CMK (cell line): ENCODE data around the gene HERC3.

Experiments
- DNase-seq: peaks from one replicate; pipeline ENCODE4 v3.0.0-alpha.2; 2010; ENCODE audit warnings: low read depth

HERC3 gene

GRCh38 chr4:88660446-88661294 lies 68.4 kb downstream of the HERC3 start:
- DNase-seq = no peak

- no peak for DNase-seq
Measured at GRCh38 chr4:88661739-88662138, 69.5 kb downstream of the HERC3 start.

GRCh38 chr4:88672987-88673386 lies 80.7 kb downstream of the HERC3 start:
- no peak for DNase-seq

- DNase-seq = no peak
Measured at GRCh38 chr4:88673886-88674285, 81.6 kb downstream of the HERC3 start.

GRCh38 chr4:88674565-88674964 lies 82.3 kb downstream of the HERC3 start:
- DNase-seq = no peak

GRCh38 chr4:88674979-88675378 lies 82.7 kb downstream of the HERC3 start:
- DNase-seq = no peak

GRCh38 chr4:88675543-88675942 lies 83.3 kb downstream of the HERC3 start:
- no peak for DNase-seq

GRCh38 chr4:88681209-88681608 lies 88.9 kb downstream of the HERC3 start:
- no peak for DNase-seq

GRCh38 chr4:88690355-88690754 lies 98.1 kb downstream of the HERC3 start:
- DNase-seq = no peak

GRCh38 chr4:88693792-88694191 lies 101.5 kb downstream of the HERC3 start:
- DNase-seq = no peak

- no peak for DNase-seq
Measured at GRCh38 chr4:88696630-88697029, 104.3 kb downstream of the HERC3 start.

- DNase-seq = no peak
Measured at GRCh38 chr4:88697141-88697540, 104.9 kb downstream of the HERC3 start.

- DNase-seq = peak; percentile 36
Measured at GRCh38 chr4:88697588-88698329, 105.5 kb downstream of the HERC3 start, which contains the start of gene NAP1L5. TSS of gene NAP1L5 (minus strand) at chr4:88697829. CDS start at chr4:88697754, 75 bp downstream.

- peak; percentile 33 for DNase-seq
Measured at GRCh38 chr4:88698519-88698918, 106.2 kb downstream of the HERC3 start.

GRCh38 chr4:88702782-88703181 lies 110.5 kb downstream of the HERC3 start:
- DNase-seq = peak; percentile 14

GRCh38 chr4:88705223-88705622 lies 112.9 kb downstream of the HERC3 start:
- DNase-seq = no peak

- no peak for DNase-seq
Measured at GRCh38 chr4:88705805-88706492, 113.7 kb downstream of the HERC3 start.

- DNase-seq = no peak
Measured at GRCh38 chr4:88706574-88706973, 114.3 kb downstream of the HERC3 start.

GRCh38 chr4:88709989-88710388 lies 117.7 kb downstream of the HERC3 start:
- no peak for DNase-seq

- no peak for DNase-seq
Measured at GRCh38 chr4:88713782-88714181, 121.5 kb downstream of the HERC3 start.

- no peak for DNase-seq
Measured at GRCh38 chr4:88718098-88718497, 125.8 kb downstream of the HERC3 start.

- DNase-seq = no peak
Measured at GRCh38 chr4:88719381-88719780, 127.1 kb downstream of the HERC3 start.
